Measurements from ENCODE around the gene ANKS3.

- no peak for TF ChIP-seq CTCF (IDR thresholded peaks at IDR 0.05)
- TF ChIP-seq POLR2AphosphoS5 (IDR thresholded peaks at IDR 0.05), result no peak
- no peak for TF ChIP-seq POLR2A (IDR thresholded peaks at IDR 0.05)
- TF ChIP-seq EP300 (IDR thresholded peaks at IDR 0.05), result no peak
These were observed 59.0 kb downstream of the ANKS3 start for GRCh38 chr16:4674926-4675530.
